Endodermal cell (in vitro differentiated cells): ENCODE results near the gene GPR148. TPM values are rescaled to one million over a fixed set of nuclear protein-coding genes. Genes with fewer than 3 reads are reported as not detected.
A peak's percentile ranks its signal among the peaks of the same experiment; 100 is the strongest.

Experiments used
- DNase-seq: peaks from one replicate; pipeline ENCODE4 v3.0.0-alpha.2; 2017
- H3K27ac ChIP-seq: 2 replicates; pipeline ENCODE4 v1.5.1; 2013; ENCODE audit warnings: mild to moderate bottlenecking, low read depth, low read length, moderate library complexity
- H3K27me3 ChIP-seq: 2 replicates; pipeline ENCODE4 v1.6.1; 2013; ENCODE audit warnings: mild to moderate bottlenecking, low read length, moderate library complexity; ENCODE audit not compliant: insufficient read depth, control insufficient read depth, poor library complexity, severe bottlenecking
- H3K36me3 ChIP-seq: 2 replicates; pipeline ENCODE4 v1.7.0; 2013; ENCODE audit warnings: mild to moderate bottlenecking, low read length, moderate library complexity; ENCODE audit not compliant: control insufficient read depth, insufficient read depth
- H3K4me1 ChIP-seq: one replicate; pipeline ENCODE4 v1.7.0; 2013; ENCODE audit warnings: low read length; ENCODE audit not compliant: control insufficient read depth, insufficient read depth
- H3K4me3 ChIP-seq: 2 replicates; pipeline ENCODE4 v1.5.1; 2013; ENCODE audit warnings: mild to moderate bottlenecking, low read length, moderate library complexity
- H3K9ac ChIP-seq: 2 replicates; pipeline ENCODE4 v1.6.1; 2013; ENCODE audit warnings: mild to moderate bottlenecking, low read length, moderate library complexity; ENCODE audit not compliant: poor library complexity, severe bottlenecking; ENCODE audit errors: extremely low read depth
- H3K9me3 ChIP-seq: 2 replicates; pipeline ENCODE4 v1.6.1; 2013; ENCODE audit warnings: mild to moderate bottlenecking, low read length, moderate library complexity; ENCODE audit not compliant: control insufficient read depth
- H3K27ac Mint-ChIP-seq: 2 replicates; pipeline ENCODE4 v1.8.0; 2020; ENCODE audit warnings: mixed read lengths
- H3K27me3 Mint-ChIP-seq: 2 replicates; pipeline ENCODE4 v1.8.0; 2021; ENCODE audit warnings: mild to moderate bottlenecking, mixed read lengths; ENCODE audit not compliant: insufficient read depth
- H3K36me3 Mint-ChIP-seq: 2 replicates; pipeline ENCODE4 v1.8.0; 2020; ENCODE audit warnings: low read depth, mixed read lengths
- H3K4me1 Mint-ChIP-seq: 2 replicates; pipeline ENCODE4 v1.8.0; 2020; ENCODE audit warnings: mixed read lengths
- H3K4me3 Mint-ChIP-seq: 2 replicates; pipeline ENCODE4 v1.8.0; 2020; ENCODE audit warnings: mild to moderate bottlenecking, moderate library complexity, mixed read lengths
- H3K9me3 Mint-ChIP-seq: 2 replicates; pipeline ENCODE4 v1.8.0; 2020; ENCODE audit warnings: mild to moderate bottlenecking, mixed read lengths
- WGBS, 2 experiments: methylation state at CpG; one replicate each; pipeline versions ENCODE4 v1.1.5 to v1.1.7; 2013; ENCODE audit warnings: missing lambda C conversion rate in 2 of 2, mixed read lengths in 1 of 2; ENCODE audit not compliant: insufficient coverage in 1 of 2, insufficient read length in 1 of 2; 5-methylcytosine and 5-hydroxymethylcytosine counted together
- total RNA-seq, 2 donors: library from RNA; stranded (reverse); fragmentation: NEBNext Ultra II Directional in 1 of 2; extraction: Animal tissue kit (Norgen Biotek cat#: 25700) in 1 of 2; gene quantifications; 2 replicates in 1 of 2; 3 replicates in 1 of 2; pipeline ENCODE4 v1.2.1, GENCODE V29; 2021
- TF ChIP-seq, protein P1 (sequence below): fragments of 200-600 bp; sonication (generic); conservative IDR thresholded peaks from 2 replicates; pipeline ENCODE4 v1.5.0; 2021; ENCODE audit warnings: antibody characterized with exemption, mild to moderate bottlenecking

The GPR148 gene
- total RNA-seq, 2 donors from 2014 or later, result not detected

DNA sequence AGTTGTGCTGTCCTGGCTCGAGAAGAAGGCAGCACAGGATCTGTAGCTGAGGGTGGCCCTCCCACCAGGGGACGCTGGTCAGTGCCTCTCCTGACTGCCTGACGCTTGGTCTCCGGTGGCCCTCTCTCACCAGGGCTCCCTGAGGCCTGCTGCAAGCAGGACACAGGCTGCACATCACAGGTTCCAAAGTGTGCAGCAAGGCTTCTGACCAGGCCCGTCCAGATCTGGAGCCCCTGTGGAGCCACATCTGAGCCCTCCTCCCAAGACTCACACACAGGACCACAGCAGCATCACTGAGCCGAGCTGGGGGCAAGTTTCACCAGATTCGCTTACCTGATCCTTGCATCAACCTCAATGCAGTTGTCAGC lies 38.5 kb downstream of the GPR148 start:
- no peaks in the 10 kb centered on the region for H3K36me3 ChIP-seq
- TF ChIP-seq, protein P1, sequence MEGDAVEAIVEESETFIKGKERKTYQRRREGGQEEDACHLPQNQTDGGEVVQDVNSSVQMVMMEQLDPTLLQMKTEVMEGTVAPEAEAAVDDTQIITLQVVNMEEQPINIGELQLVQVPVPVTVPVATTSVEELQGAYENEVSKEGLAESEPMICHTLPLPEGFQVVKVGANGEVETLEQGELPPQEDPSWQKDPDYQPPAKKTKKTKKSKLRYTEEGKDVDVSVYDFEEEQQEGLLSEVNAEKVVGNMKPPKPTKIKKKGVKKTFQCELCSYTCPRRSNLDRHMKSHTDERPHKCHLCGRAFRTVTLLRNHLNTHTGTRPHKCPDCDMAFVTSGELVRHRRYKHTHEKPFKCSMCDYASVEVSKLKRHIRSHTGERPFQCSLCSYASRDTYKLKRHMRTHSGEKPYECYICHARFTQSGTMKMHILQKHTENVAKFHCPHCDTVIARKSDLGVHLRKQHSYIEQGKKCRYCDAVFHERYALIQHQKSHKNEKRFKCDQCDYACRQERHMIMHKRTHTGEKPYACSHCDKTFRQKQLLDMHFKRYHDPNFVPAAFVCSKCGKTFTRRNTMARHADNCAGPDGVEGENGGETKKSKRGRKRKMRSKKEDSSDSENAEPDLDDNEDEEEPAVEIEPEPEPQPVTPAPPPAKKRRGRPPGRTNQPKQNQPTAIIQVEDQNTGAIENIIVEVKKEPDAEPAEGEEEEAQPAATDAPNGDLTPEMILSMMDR, result peak; percentile 66
- no peaks in the 10 kb centered on the region for H3K4me1 ChIP-seq
- no peaks in the 10 kb centered on the region for H3K9me3 ChIP-seq
- H3K27ac Mint-ChIP-seq, result no peak overlapping the region
- peaks cover 3% of the 10 kb centered on the region for H3K9me3 Mint-ChIP-seq
- no peaks in the 10 kb centered on the region for H3K27me3 Mint-ChIP-seq
- no peak overlapping the region for H3K4me3 ChIP-seq
- 87 to 88% methylated on average over 4 to 7 of the region's 7 CpGs for WGBS, 2 experiments
- peak; percentile 76 for DNase-seq
- H3K4me3 Mint-ChIP-seq, result no peak overlapping the region
- H3K27me3 ChIP-seq, result no peaks in the 10 kb centered on the region
- peaks cover 8% of the 10 kb centered on the region for H3K4me1 Mint-ChIP-seq
- H3K27ac ChIP-seq, result no peak overlapping the region
- no peaks in the 10 kb centered on the region for H3K36me3 Mint-ChIP-seq
- no peak overlapping the region for H3K9ac ChIP-seq

DNA sequence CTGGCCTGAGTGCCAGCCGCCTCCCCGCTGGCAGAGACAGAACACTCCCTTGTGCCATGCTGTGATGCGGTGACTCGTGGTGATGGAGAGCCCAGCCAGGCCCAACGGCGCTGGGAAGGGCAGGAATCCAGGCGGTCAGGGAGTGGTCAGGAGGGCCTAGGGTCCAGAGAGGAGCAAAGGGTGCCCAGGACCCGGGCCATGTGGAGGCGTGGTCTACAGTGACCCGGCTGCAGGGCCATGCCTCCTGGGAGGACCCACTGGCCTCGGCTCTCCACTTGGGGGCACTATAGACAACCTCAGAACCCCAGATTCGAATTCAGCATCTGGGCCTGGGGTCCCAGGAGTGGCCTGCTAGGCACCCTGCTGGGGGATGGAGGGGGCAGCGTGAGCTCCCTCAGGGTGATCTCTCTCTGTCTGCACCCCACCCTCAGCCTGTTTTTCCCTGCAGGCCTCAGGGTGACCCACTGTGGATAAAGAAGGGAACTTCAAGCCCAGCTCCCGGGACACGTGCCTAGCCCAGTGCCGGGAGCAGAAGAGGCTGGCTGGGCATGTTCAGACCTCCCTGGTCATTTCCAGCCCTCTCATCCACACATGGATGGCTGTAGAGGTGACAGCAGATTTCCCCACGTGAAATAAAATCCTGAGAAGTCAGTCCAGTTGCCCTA lies 39.5 kb downstream of the GPR148 start:
- H3K9me3 ChIP-seq, result no peaks in the 10 kb centered on the region
- no peaks in the 10 kb centered on the region for H3K27me3 ChIP-seq
- H3K4me3 ChIP-seq, result no peak overlapping the region
- DNase-seq, result peak; percentile 67
- H3K27ac Mint-ChIP-seq, result no peak overlapping the region
- 89 to 93% methylated on average over 11 to 17 of the region's 17 CpGs for WGBS, 2 experiments
- H3K36me3 Mint-ChIP-seq, result no peaks in the 10 kb centered on the region
- no peaks in the 10 kb centered on the region for H3K27me3 Mint-ChIP-seq
- H3K36me3 ChIP-seq, result no peaks in the 10 kb centered on the region
- H3K4me1 ChIP-seq, result no peaks in the 10 kb centered on the region
- no peak overlapping the region for H3K9ac ChIP-seq
- H3K27ac ChIP-seq, result no peak overlapping the region
- H3K4me3 Mint-ChIP-seq, result no peak overlapping the region
- peaks cover 11% of the 10 kb centered on the region for H3K9me3 Mint-ChIP-seq
- peaks cover 8% of the 10 kb centered on the region for H3K4me1 Mint-ChIP-seq
- TF ChIP-seq, protein P1, result peak; percentile 60

DNA sequence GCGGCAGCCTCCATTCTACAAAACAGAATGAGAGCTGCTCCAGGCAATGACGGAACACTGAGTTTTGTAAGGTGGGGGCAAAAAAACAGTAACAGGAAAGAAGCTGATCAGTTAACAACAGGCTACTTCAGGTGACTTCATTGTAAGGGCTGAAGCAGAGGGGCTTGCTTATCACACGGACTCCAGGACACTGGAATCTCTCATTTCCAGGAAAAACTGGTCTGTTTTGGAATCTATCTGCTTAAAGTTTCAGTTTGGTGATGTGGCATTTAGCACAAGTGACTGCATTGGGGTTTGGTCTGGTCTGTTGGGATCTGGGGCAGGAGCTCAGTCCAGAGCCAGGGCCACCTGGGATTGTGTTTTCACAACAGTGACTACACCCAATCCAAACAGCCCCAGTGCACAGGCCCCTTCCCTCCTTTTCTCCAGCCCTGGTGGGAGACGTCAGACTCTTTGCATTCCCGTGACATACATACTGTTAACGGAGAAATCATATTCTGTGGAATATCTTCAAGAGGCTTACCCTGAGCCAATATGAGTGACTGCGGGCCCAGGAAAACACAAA lies 40.6 kb downstream of the GPR148 start:
- Histone ChIP-seq H3K4me1 (no peaks in the 10 kb centered on the region), H3K9ac (no peak overlapping the region), H3K4me3 (no peak overlapping the region), H3K27ac (no peak overlapping the region), H3K9me3 (no peaks in the 10 kb centered on the region), H3K27me3 (no peaks in the 10 kb centered on the region), H3K36me3 (no peaks in the 10 kb centered on the region)
- 91 to 93% methylated on average over 5 to 7 of the region's 7 CpGs for WGBS, 2 experiments
- TF ChIP-seq, protein P1, result no peak
- no peak for DNase-seq
- Mint-ChIP-seq H3K27me3 (no peaks in the 10 kb centered on the region), H3K4me1 (peaks cover 8% of the 10 kb centered on the region), H3K36me3 (no peaks in the 10 kb centered on the region), H3K9me3 (peaks cover 11% of the 10 kb centered on the region), H3K27ac (no peak overlapping the region), H3K4me3 (no peak overlapping the region)
